ENCODE measurements around the gene MOSMO. TPM values are rescaled to one million over a fixed set of nuclear protein-coding genes. Genes with fewer than 3 reads are reported as not detected.

MOSMO gene
- total RNA-seq (2022; extraction: Qiagen RNA extraction; ENCODE audit: low read depth): 8.0 to 11.5 TPM (median 9.9 TPM) in 5 replicates

GRCh38 chr16:22007509-22008214 lies at the start of gene MOSMO:
TSS of gene MOSMO (plus strand) at chr16:22008111. CDS start at chr16:22008302, 191 bp downstream.

DNA sequence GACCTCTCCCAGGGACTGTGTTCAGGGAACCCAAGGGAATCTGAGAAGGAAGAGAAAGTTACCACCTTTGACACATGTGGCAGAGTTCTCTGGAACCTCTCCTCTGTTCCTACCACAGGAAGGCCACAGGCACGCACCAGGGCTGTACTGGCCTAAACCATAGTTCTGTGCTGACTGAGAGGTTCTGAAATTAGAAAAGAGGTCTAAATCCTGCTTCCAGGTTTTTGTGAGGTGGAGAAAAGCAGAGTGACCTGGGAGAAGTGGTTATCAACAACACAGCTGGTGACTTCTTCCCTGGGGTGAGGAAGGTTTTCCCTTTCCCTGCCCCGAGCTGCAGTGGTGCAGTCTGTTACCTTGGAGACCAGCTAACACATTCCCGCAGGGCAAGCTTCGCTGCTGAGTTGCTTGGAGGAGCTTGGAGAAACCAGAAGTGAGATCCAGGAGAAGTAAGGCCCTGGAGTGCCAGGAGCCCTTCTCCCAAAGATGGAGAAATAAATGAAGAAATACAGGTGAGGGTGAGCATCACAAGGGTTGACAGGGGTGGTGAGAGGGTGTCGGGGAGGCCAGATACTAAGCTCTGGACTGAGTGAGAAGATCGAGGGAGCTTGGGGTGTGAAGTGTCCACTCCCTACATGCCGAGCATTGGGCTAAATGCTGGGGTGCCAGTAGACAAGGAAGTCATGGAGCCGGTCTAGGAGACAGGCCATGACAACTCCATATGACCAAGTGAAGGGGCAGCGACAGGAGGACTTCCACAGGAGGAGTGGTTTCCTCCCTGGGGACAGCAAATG lies 84.4 kb downstream of the MOSMO start, which contains the start of gene VWA3A:
Gene VWA3A, plus strand, starts transcription at position 399 of the 791 bp plus-strand sequence. Its CDS starts 97 bp downstream, at position 496.

Other genes with a start within 250 kb of the MOSMO start
- 23.4 to 39.4 TPM (median 26.2 TPM) in 5 replicates for gene NPIPB4, start 150.4 kb upstream of the MOSMO start, total RNA-seq (2022; extraction: Qiagen RNA extraction; ENCODE audit: low read depth)
- 160 to 222 TPM (median 168 TPM) in 5 replicates for gene UQCRC2, start 54.8 kb upstream of the MOSMO start, total RNA-seq (2022; extraction: Qiagen RNA extraction; ENCODE audit: low read depth)
- not detected in 5 replicates for gene PDZD9, start 7.0 kb upstream of the MOSMO start, total RNA-seq (2022; extraction: Qiagen RNA extraction; ENCODE audit: low read depth)
- 0.03 to 0.12 TPM in 2 of 5 replicates, not detected in the others for gene VWA3A, start 84.4 kb downstream of the MOSMO start, total RNA-seq (2022; extraction: Qiagen RNA extraction; ENCODE audit: low read depth)
- not detected in 5 replicates for gene SDR42E2, start 154.4 kb downstream of the MOSMO start, total RNA-seq (2022; extraction: Qiagen RNA extraction; ENCODE audit: low read depth)
- gene EEF2K, start 198.2 kb downstream of the MOSMO start, total RNA-seq (2022; extraction: Qiagen RNA extraction; ENCODE audit: low read depth): 12.1 to 16.8 TPM (median 13.9 TPM) in 5 replicates

Measured in A549 treated with DMSO at 1 μM for 4 hours (cell line).